ENCODE data around the gene CARS2. TPM values are rescaled to one million over a fixed set of nuclear protein-coding genes. Genes with fewer than 3 reads are reported as not detected.
"Not testable (repeated sequence)": the region's sequence is repeated elsewhere in the genome, so short reads cannot be mapped to it uniquely, and the experiment has no call there.

The CARS2 gene
- total and polyA plus RNA-seq, 2 donors from 2014 or later, result 57.1 to 57.9 TPM

DNA sequence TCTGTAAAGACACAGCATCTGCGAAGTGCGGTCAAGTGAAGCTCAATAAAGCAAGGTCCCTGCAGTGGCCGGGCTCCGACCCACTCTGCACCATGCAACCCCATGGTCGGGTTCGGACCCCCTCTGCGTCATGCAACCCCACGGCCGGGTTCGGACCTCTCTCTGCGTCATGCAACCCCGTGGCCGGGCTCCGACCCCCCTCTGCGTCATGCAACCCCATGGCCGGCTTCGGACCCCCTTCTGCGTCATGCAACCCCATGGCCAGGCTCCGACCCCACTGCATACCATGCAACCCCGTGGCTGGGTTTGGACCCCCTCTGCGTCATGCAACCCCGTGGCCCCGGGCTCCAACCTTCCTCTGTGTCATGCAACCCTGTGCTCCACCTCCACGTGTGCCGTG lies 43.8 kb downstream of the CARS2 start:
- intact Hi-C loops (cut with DNase I), result no loop called here
- TF ChIP-seq, protein P1, sequence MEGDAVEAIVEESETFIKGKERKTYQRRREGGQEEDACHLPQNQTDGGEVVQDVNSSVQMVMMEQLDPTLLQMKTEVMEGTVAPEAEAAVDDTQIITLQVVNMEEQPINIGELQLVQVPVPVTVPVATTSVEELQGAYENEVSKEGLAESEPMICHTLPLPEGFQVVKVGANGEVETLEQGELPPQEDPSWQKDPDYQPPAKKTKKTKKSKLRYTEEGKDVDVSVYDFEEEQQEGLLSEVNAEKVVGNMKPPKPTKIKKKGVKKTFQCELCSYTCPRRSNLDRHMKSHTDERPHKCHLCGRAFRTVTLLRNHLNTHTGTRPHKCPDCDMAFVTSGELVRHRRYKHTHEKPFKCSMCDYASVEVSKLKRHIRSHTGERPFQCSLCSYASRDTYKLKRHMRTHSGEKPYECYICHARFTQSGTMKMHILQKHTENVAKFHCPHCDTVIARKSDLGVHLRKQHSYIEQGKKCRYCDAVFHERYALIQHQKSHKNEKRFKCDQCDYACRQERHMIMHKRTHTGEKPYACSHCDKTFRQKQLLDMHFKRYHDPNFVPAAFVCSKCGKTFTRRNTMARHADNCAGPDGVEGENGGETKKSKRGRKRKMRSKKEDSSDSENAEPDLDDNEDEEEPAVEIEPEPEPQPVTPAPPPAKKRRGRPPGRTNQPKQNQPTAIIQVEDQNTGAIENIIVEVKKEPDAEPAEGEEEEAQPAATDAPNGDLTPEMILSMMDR (IDR thresholded peaks at IDR 0.05; ENCODE audit: borderline replicate concordance, extremely low read depth, insufficient read depth), result no peak
- H3K36me3 ChIP-seq (ENCODE audit: control insufficient read depth in 2 of 3, insufficient read depth in 3 of 3, low read length in 3 of 3), result peaks cover 11 to 40% (median 27%) of the 10 kb centered on the region in 3 donors

GRCh38 chr13:110661256-110661655 lies 44.7 kb downstream of the CARS2 start:
- FAIRE-seq, result no peak
- intact Hi-C loops (cut with DNase I), result no loop called here
- TF ChIP-seq, protein P1 (IDR thresholded peaks at IDR 0.05; ENCODE audit: borderline replicate concordance, extremely low read depth, insufficient read depth), result no peak
- H3K27ac ChIP-seq (ENCODE audit: low read depth in 2 of 2, low read length in 2 of 2), result no peak overlapping the region
- H3K9ac ChIP-seq (ENCODE audit: low read length in 3 of 3), result no peak overlapping the region
- H3K4me1 ChIP-seq (ENCODE audit: control insufficient read depth in 2 of 3, insufficient read depth in 2 of 3, low read depth in 1 of 3, low read length in 3 of 3), result no peaks in the 10 kb centered on the region
- peaks cover 7 to 32% (median 27%) of the 10 kb centered on the region in 3 donors for H3K36me3 ChIP-seq (ENCODE audit: control insufficient read depth in 2 of 3, insufficient read depth in 3 of 3, low read length in 3 of 3)
- H3K9me3 ChIP-seq (ENCODE audit: control insufficient read depth in 2 of 3, insufficient read depth in 1 of 3, low read length in 3 of 3), result peaks cover 0 to 4% (median 2%) of the 10 kb centered on the region in 3 donors
- H3K27me3 ChIP-seq (ENCODE audit: control insufficient read depth, insufficient read depth, low read length), result no peaks in the 10 kb centered on the region
- DNase-seq, result peak in 1 of 5 donors; percentile 5
- no peak overlapping the region for H3K4me3 ChIP-seq (ENCODE audit: low read length in 3 of 3)

More for the DNA sequence above, 43.8 kb downstream of the CARS2 start:
- Histone ChIP-seq H3K27ac (ENCODE audit: low read depth in 2 of 2, low read length in 2 of 2) (no peak overlapping the region), H3K4me1 (ENCODE audit: control insufficient read depth in 2 of 3, insufficient read depth in 2 of 3, low read depth in 1 of 3, low read length in 3 of 3) (no peaks in the 10 kb centered on the region), H3K27me3 (ENCODE audit: control insufficient read depth, insufficient read depth, low read length) (no peaks in the 10 kb centered on the region), H3K9me3 (ENCODE audit: control insufficient read depth in 2 of 3, insufficient read depth in 1 of 3, low read length in 3 of 3) (peaks cover 0 to 4% (median 2%) of the 10 kb centered on the region in 3 donors), H3K4me3 (ENCODE audit: low read length in 3 of 3) (no peak overlapping the region), H3K9ac (ENCODE audit: low read length in 3 of 3) (no peak overlapping the region)
- DNase-seq (peak in 2 of 5 donors; percentile 18 to 43), FAIRE-seq (no peak)

DNA sequence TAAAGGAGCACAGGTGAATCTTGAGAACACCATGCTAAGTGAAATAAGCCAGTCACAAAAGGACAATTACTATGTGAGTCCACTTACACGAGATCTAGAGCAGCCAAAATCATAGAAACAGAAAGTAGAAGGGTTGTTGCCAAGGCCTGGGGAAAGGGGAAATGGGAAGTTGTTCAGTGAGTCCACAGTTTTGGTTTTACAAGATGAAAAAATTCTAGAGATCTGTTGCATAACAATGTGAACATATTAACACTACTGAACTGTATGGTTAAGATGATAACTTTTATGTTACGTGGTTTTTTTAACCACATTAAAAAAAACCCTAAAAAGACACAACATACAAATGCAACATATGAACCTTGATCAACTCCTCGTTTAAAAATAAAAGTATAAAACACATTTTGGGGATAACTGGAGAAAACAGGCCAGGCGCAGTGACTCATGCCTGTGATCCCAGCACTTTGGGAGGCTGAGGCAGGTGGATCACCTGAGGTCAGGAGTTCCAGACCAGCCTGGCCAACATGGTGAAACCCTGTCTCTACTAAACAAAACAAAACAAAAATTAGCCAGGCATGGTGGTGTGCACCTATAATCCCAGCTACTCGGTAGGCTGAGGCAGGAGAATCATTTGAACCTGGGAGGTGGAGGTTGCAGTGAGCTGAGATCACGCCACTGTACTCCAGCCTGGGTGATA lies 47.6 kb downstream of the CARS2 start:
- H3K27me3 ChIP-seq (ENCODE audit: control insufficient read depth, insufficient read depth, low read length); FAIRE-seq; H3K9me3 ChIP-seq (ENCODE audit: control insufficient read depth in 2 of 3, insufficient read depth in 1 of 3, low read length in 3 of 3); H3K4me3 ChIP-seq (ENCODE audit: low read length in 3 of 3); DNase-seq; H3K27ac ChIP-seq (ENCODE audit: low read depth in 2 of 2, low read length in 2 of 2); H3K9ac ChIP-seq (ENCODE audit: low read length in 3 of 3); intact Hi-C loops (cut with DNase I); H3K4me1 ChIP-seq (ENCODE audit: control insufficient read depth in 2 of 3, insufficient read depth in 2 of 3, low read depth in 1 of 3, low read length in 3 of 3): not testable (repeated sequence)
- H3K36me3 ChIP-seq (ENCODE audit: control insufficient read depth in 2 of 3, insufficient read depth in 3 of 3, low read length in 3 of 3), result peaks cover 7 to 18% (median 12%) of the 10 kb centered on the region in 3 donors

DNA sequence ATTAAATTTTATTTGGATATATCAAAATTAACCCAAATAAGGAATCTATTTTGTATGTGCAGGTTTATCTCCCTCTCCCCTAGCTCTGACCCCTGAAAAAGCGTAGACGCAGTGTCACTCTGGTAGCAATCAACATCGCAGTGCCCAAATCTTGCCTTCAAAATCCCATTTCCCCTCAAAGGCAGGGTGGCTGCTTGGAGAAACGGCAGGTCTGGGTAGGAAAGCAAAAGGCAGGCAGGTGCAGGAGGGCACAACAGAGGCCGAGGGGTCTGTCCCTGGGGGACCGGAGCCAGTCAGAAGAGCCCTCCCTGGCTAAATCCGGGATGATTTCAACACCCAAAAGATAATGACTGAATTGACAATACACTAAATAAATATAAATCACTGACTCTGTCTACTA lies 48.7 kb downstream of the CARS2 start:
- Histone ChIP-seq H3K4me1 (ENCODE audit: control insufficient read depth in 2 of 3, insufficient read depth in 2 of 3, low read depth in 1 of 3, low read length in 3 of 3) (no peaks in the 10 kb centered on the region), H3K27me3 (ENCODE audit: control insufficient read depth, insufficient read depth, low read length) (no peaks in the 10 kb centered on the region), H3K36me3 (ENCODE audit: control insufficient read depth in 2 of 3, insufficient read depth in 3 of 3, low read length in 3 of 3) (peaks cover 6 to 8% (median 7%) of the 10 kb centered on the region in 3 donors), H3K27ac (ENCODE audit: low read depth in 2 of 2, low read length in 2 of 2) (no peak overlapping the region), H3K9ac (ENCODE audit: low read length in 3 of 3) (no peak overlapping the region), H3K4me3 (ENCODE audit: low read length in 3 of 3) (no peak overlapping the region), H3K9me3 (ENCODE audit: control insufficient read depth in 2 of 3, insufficient read depth in 1 of 3, low read length in 3 of 3) (peaks cover 0 to 4% (median 2%) of the 10 kb centered on the region in 3 donors)
- intact Hi-C loops (cut with DNase I), result no loop called here
- peak in 1 of 5 donors; percentile 5 for DNase-seq
- TF ChIP-seq, protein P1 (IDR thresholded peaks at IDR 0.05; ENCODE audit: borderline replicate concordance, extremely low read depth, insufficient read depth), result no peak
- FAIRE-seq, result no peak

Data from kidney (tissue), 14 donors.